Tibial nerve (tissue), 4 donors: Measurements from ENCODE around the gene SCYGR1. TPM values are rescaled to one million over a fixed set of nuclear protein-coding genes. Genes with fewer than 3 reads are reported as not detected.

Experiments
- DNase-seq, 2 donors: peaks; one replicate each; pipeline ENCODE4 v3.0.0-alpha.2; 2019; ENCODE audit warnings: low spot score in 2 of 2
- H3K27ac ChIP-seq, 4 donors: fragments of 200-600 bp; sonication (generic) in 3 of 4; one replicate each; pipeline ENCODE4 v1.5.1; 2017 to 2019; ENCODE audit warnings: mild to moderate bottlenecking in 1 of 4
- H3K27me3 ChIP-seq, 2 donors: fragments of 200-600 bp; sonication (generic) in 1 of 2; one replicate each; pipeline versions ENCODE4 v1.5.1 to v1.6.0; 2017 to 2019
- H3K36me3 ChIP-seq, 3 donors: fragments of 200-600 bp; sonication (generic); one replicate each; pipeline ENCODE4 v1.5.1; 2018 to 2019
- H3K4me1 ChIP-seq, 4 donors: fragments of 200-600 bp; sonication (generic) in 3 of 4; one replicate each; pipeline ENCODE4 v1.5.1; 2017 to 2019
- H3K4me3 ChIP-seq, 4 donors: fragments of 200-600 bp; sonication (generic) in 3 of 4; one replicate each; pipeline ENCODE4 v1.5.1; 2017 to 2019; ENCODE audit warnings: mild to moderate bottlenecking in 1 of 4, moderate library complexity in 1 of 4
- H3K9me3 ChIP-seq, 4 donors: fragments of 200-600 bp; sonication (generic) in 3 of 4; one replicate each; pipeline ENCODE4 v1.5.1; 2017 to 2019
- EP300 ChIP-seq, 2 donors: sonication (generic); formaldehyde crosslinking; IDR thresholded peaks; one replicate each; pipeline ENCODE4 v1.6.1; 2017; ENCODE audit warnings: antibody characterized with exemption in 2 of 2, mild to moderate bottlenecking in 1 of 2
- POLR2A ChIP-seq, 2 donors: fragments of 450-650 bp; IDR thresholded peaks; one replicate each; pipeline ENCODE4 v1.6.1; 2017; ENCODE audit warnings: antibody characterized with exemption in 2 of 2, mild to moderate bottlenecking in 2 of 2, moderate library complexity in 2 of 2
- WGBS, 2 donors: methylation state at CpG; one replicate each; pipeline ENCODE4 v1.1.5; 2018; 5-methylcytosine and 5-hydroxymethylcytosine counted together
- total RNA-seq, 4 donors: library from RNA; depleted of rRNA; stranded (reverse); fragments of >200 nt; gene quantifications; one replicate each; pipeline ENCODE4 v1.1.0, GENCODE V29; 2016
- TF ChIP-seq, protein P1 (sequence below), 5 experiments: fragments of 200-600 bp in 3 of 5; fragments of 450-650 bp in 2 of 5; sonication (generic) in 3 of 5; IDR thresholded peaks; one replicate each; pipeline ENCODE4 v1.5.1; 2016 to 2019; ENCODE audit warnings: antibody characterized with exemption in 5 of 5, mild to moderate bottlenecking in 3 of 5, moderate library complexity in 2 of 5

The SCYGR1 gene
- total RNA-seq, 4 donors from 2014 or later = not detected

DNA sequence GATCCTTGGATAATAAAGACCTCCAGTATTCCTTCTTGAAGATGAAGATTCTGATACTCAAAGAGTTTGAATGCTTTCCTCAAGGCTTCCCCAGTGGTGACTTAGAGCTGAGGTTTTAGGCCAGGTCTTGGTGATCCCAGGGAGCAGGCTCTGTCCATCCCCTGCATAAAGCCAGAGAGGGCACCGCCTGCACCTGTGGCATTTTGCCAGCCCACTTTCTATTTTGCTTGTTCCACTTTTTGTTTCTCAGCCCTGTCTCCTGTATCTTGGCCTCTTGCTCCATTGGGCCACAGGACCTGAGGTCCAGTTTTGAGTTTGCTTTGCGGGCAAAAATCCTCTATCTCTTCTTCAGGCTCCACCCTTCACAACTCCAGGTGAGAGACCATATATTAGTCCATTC lies 6.7 kb upstream of the SCYGR1 start:
- Histone ChIP-seq H3K4me3 (no peak overlapping the region), H3K27me3 (no peaks in the 10 kb centered on the region), H3K4me1 (peaks cover 0 to 17% (median 0%) of the 10 kb centered on the region in 4 donors), H3K27ac (no peak overlapping the region), H3K9me3 (no peaks in the 10 kb centered on the region), H3K36me3 (no peaks in the 10 kb centered on the region)
- DNase-seq = no peak
- 50 to 68% methylated on average over 2 of the region's 2 CpGs for WGBS, 2 donors
- TF ChIP-seq EP300 (IDR thresholded peaks at IDR 0.05) (no peak), POLR2A (IDR thresholded peaks at IDR 0.05) (no peak)
- TF ChIP-seq, protein P1, sequence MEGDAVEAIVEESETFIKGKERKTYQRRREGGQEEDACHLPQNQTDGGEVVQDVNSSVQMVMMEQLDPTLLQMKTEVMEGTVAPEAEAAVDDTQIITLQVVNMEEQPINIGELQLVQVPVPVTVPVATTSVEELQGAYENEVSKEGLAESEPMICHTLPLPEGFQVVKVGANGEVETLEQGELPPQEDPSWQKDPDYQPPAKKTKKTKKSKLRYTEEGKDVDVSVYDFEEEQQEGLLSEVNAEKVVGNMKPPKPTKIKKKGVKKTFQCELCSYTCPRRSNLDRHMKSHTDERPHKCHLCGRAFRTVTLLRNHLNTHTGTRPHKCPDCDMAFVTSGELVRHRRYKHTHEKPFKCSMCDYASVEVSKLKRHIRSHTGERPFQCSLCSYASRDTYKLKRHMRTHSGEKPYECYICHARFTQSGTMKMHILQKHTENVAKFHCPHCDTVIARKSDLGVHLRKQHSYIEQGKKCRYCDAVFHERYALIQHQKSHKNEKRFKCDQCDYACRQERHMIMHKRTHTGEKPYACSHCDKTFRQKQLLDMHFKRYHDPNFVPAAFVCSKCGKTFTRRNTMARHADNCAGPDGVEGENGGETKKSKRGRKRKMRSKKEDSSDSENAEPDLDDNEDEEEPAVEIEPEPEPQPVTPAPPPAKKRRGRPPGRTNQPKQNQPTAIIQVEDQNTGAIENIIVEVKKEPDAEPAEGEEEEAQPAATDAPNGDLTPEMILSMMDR (IDR thresholded peaks at IDR 0.05) = no peak

GRCh38 chr2:227390468-227391256 lies 2.9 kb upstream of the SCYGR1 start:
- no peaks in the 10 kb centered on the region for H3K9me3 ChIP-seq
- H3K36me3 ChIP-seq = no peaks in the 10 kb centered on the region
- no peak overlapping the region for H3K4me3 ChIP-seq
- H3K27me3 ChIP-seq = no peaks in the 10 kb centered on the region
- DNase-seq = no peak
- WGBS, 2 donors = 86 to 91% methylated on average over 17 of the region's 17 CpGs
- H3K27ac ChIP-seq = no peak overlapping the region
- H3K4me1 ChIP-seq = peaks cover 0 to 17% (median 0%) of the 10 kb centered on the region in 4 donors
- TF ChIP-seq, protein P1 (IDR thresholded peaks at IDR 0.05) = no peak
- TF ChIP-seq POLR2A (IDR thresholded peaks at IDR 0.05) (no peak), EP300 (IDR thresholded peaks at IDR 0.05) (no peak)

DNA sequence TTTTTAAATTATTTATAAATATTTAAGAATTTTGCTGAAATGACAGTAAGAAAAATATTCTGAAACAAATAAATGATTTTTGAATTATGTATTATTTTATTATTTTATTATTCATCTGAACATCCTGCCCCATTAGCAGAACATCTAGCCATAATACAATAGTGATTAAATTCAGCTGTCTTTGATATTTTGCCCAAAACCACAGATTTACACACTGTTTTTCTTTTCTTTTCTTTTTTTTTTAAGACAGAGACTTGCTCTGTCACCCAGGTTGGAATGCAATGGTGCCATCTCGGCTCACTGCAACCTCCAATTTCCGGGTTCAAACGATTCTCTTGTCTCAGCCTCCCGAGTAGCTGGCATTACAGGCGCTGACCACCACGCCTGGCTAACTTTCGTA lies 1.9 kb upstream of the SCYGR1 start:
- H3K4me3 ChIP-seq = no peak overlapping the region
- WGBS, 2 donors = 95 to 98% methylated on average over 7 of the region's 7 CpGs
- H3K27me3 ChIP-seq = no peaks in the 10 kb centered on the region
- DNase-seq = no peak
- no peak overlapping the region for H3K27ac ChIP-seq
- H3K36me3 ChIP-seq = no peaks in the 10 kb centered on the region
- TF ChIP-seq EP300 (IDR thresholded peaks at IDR 0.05) (no peak), POLR2A (IDR thresholded peaks at IDR 0.05) (no peak)
- TF ChIP-seq, protein P1 (IDR thresholded peaks at IDR 0.05) = no peak
- H3K9me3 ChIP-seq = no peaks in the 10 kb centered on the region
- H3K4me1 ChIP-seq = peaks cover 0 to 17% (median 0%) of the 10 kb centered on the region in 4 donors

GRCh38 chr2:227389231-227389630 lies 1.5 kb upstream of the SCYGR1 start:
- 85 to 89% methylated on average over 3 of the region's 3 CpGs for WGBS, 2 donors
- H3K4me1 ChIP-seq = peaks cover 0 to 13% (median 0%) of the 10 kb centered on the region in 4 donors
- H3K9me3 ChIP-seq = no peaks in the 10 kb centered on the region
- H3K4me3 ChIP-seq = no peak overlapping the region
- DNase-seq = no peak
- no peaks in the 10 kb centered on the region for H3K27me3 ChIP-seq
- no peaks in the 10 kb centered on the region for H3K36me3 ChIP-seq
- TF ChIP-seq, protein P1 (IDR thresholded peaks at IDR 0.05) = no peak
- TF ChIP-seq POLR2A (IDR thresholded peaks at IDR 0.05) (no peak), EP300 (IDR thresholded peaks at IDR 0.05) (no peak)
- no peak overlapping the region for H3K27ac ChIP-seq

- no peak for DNase-seq
- H3K36me3 ChIP-seq = no peaks in the 10 kb centered on the region
- no peak overlapping the region for H3K4me3 ChIP-seq
- H3K4me1 ChIP-seq = peaks cover 0 to 10% (median 0%) of the 10 kb centered on the region in 4 donors
- WGBS, 2 donors = 57 to 59% methylated on average over 7 of the region's 7 CpGs
- no peaks in the 10 kb centered on the region for H3K9me3 ChIP-seq
- no peaks in the 10 kb centered on the region for H3K27me3 ChIP-seq
- no peak overlapping the region for H3K27ac ChIP-seq
- TF ChIP-seq EP300 (IDR thresholded peaks at IDR 0.05) = no peak
- no peak for TF ChIP-seq POLR2A (IDR thresholded peaks at IDR 0.05)
- TF ChIP-seq, protein P1 (IDR thresholded peaks at IDR 0.05) = no peak
These were observed 825 bp upstream of the SCYGR1 start for GRCh38 chr2:227388537-227389011.
